Muscle of back (tissue), 11 donors: ENCODE measurements around the gene PYGB. TPM values are rescaled to one million over a fixed set of nuclear protein-coding genes. Genes with fewer than 3 reads are reported as not detected.

ENCODE experiments used
- DNase-seq, 3 donors: peaks; one replicate each; pipeline versions ENCODE4 v3.0.0 to v3.0.0-alpha.2; 2013
- polyA plus RNA-seq, 10 donors: library from polyadenylated mRNA; unstranded; fragments of 120-200 nt; gene quantifications; one replicate each; pipeline ENCODE4 v1.2.1, GENCODE V29; 2013; ENCODE audit not compliant: insufficient read length in 10 of 10

PYGB gene
- polyA plus RNA-seq, 10 donors = 20.2 to 27.8 (median 23.7) TPM

DNA sequence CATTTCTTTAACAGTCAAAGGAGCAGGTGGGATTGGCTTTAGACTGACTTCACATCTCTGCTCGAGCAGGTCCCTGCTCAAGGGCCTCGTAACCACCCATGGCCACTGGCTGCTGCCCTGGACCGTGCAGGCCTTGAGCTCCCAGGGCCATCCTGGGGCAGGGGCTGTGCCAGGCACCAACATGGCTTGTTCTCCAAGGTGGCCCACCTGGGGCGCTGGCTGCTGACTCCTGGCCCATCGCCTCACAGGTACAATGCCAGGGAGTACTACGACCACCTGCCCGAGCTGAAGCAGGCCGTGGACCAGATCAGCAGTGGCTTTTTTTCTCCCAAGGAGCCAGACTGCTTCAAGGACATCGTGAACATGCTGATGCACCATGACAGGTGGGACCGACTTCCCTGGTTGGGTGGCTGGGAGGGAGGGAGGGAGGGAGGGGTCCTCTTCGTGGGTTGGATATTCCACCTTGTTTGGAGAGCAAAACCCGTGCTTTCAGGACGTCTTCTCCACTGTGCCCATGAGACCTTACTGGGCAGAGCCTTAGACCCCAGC is 46.1 kb downstream of the PYGB start:
- no peak for DNase-seq

DNA sequence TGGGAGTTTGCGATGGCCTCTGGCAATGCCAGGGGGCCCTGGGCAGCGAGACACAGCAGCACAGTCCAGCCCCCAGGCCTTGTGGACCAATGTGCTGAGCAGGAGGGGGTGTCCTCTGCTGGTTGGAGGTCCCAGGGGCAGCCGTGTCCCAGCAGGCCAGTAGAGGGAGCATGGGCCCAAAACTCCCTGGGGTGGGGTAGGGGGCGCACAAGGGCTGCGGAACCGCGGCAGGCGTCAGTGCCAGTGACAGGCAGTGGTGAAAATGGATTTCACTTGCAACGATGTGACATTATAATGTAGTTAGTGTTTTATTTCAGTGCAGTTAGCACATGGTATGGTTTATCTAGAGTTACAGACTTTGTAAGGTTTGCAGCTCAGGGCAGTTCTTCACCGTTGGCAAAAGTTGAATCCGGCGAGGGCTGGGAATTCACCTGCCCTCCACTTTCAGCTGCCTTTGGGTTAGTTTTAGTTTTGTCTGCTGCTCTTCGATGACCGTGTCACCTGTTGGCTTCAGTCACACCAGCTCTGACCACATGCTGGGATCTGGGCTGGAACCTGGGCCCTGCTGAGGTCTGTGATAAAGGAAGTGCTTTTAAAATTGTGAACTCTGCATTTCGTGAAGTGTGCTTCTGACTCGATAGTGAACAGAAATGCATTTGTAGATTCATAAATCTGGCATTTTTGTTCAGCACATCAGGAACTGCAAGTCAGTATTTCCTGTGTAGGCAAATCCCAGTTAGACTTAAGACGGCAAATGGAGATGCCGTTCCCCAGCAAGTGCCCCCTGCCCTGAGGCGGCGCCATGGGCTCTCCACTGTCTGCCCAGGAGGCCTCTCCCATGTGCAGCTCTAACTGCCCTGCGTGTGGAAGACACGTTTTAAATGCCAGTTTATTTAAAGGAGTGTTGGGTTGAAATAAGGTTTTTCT is 46.8 kb downstream of the PYGB start:
- DNase-seq = peak in 2 of 3 donors; percentile 28 to 37

DNA sequence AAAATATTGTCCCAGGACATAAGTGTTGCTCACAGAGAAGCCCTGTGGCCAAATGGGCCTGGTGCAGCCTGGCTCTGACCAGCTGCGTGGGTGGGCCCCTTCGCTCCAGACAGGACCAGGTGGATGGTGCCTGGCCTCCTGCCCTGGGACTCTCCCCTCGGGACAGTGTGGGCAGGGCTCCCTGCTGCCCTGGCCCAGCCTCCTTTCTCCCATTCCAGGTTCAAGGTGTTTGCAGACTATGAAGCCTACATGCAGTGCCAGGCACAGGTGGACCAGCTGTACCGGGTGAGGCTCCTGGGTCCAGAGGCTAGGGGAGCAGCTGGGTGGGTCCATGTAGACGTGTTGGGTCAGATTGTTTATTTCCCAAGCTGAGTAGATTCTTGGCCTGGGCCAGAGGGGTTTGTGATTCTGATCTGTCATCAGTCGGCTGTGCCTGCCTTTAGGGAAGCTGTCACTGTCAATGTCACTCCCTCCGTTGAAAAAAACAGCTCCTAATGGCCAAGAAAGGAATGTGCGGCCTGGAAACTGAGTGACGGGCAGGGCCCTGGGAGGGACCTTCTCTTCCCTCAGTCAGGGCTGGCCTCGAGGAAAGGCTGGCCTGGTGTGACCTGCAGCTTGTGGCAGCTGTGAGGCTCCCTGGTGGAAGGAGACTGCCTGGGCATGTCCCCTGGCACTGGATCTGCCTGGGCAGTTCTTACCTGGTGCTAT is 47.7 kb downstream of the PYGB start:
- no peak for DNase-seq

DNA sequence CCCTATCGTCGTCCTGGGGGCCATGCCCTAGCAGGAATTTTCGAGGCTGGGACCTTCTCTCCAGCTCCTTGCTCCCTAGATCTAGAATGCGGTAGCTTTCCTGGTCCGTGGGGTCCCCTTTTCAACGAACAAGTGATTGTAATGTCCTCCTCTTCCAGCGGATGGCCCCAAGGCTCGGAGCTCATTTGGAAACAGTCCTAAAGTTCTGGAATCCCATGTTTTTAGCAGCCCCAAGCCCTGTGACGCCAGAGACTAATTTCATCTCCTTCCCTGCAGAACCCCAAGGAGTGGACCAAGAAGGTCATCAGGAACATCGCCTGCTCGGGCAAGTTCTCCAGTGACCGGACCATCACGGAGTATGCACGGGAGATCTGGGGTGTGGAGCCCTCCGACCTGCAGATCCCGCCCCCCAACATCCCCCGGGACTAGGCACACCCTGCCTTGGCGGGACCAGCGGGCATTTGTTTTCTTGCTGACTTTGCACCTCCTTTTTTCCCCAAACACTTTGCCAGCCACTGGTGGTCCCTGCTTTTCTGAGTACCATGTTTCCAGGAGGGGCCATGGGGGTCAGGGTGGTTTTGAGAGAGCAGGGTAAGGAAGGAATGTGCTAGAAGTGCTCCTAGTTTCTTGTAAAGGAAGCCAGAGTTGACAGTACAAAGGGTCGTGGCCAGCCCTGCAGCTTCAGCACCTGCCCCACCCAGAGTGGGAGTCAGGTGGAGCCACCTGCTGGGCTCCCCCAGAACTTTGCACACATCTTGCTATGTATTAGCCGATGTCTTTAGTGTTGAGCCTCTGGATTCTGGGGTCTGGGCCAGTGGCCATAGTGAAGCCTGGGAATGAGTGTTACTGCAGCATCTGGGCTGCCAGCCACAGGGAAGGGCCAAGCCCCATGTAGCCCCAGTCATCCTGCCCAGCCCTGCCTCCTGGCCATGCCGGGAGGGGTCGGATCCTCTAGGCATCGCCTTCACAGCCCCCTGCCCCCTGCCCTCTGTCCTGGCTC is 48.5 kb downstream of the PYGB start:
- no peak for DNase-seq

DNA sequence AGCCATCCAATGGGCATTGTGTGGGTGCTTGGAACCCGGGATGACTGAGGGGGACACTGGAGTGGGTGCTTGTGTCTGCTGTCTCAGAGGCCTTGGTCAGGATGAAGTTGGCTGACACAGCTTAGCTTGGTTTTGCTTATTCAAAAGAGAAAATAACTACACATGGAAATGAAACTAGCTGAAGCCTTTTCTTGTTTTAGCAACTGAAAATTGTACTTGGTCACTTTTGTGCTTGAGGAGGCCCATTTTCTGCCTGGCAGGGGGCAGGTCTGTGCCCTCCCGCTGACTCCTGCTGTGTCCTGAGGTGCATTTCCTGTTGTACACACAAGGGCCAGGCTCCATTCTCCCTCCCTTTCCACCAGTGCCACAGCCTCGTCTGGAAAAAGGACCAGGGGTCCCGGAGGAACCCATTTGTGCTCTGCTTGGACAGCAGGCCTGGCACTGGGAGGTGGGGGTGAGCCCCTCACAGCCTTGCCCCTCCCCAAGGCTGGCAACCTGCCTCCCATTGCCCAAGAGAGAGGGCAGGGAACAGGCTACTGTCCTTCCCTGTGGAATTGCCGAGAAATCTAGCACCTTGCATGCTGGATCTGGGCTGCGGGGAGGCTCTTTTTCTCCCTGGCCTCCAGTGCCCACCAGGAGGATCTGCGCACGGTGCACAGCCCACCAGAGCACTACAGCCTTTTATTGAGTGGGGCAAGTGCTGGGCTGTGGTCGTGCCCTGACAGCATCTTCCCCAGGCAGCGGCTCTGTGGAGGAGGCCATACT is 49.4 kb downstream of the PYGB start:
- DNase-seq = no peak

DNA sequence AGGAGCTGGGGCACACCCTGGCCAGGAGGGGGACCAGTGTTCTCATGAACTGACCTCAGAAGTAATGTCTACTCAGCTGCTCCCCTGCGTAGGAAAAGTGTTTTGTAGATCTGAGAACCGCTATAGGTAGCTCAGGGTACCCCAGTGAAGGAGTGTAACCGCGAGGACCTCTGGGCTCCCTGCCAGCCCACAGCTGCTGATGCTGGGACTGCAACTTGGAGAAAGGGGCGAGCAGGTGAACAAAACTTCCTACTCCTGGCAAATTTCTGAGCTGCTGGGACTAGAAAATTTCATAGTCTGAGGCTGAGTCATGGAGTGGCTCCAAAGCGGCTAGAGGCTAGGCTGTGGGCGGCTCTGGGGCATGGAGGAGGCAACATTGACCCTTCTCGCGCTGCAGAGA is 51.9 kb downstream of the PYGB start:
- no peak for DNase-seq

DNA sequence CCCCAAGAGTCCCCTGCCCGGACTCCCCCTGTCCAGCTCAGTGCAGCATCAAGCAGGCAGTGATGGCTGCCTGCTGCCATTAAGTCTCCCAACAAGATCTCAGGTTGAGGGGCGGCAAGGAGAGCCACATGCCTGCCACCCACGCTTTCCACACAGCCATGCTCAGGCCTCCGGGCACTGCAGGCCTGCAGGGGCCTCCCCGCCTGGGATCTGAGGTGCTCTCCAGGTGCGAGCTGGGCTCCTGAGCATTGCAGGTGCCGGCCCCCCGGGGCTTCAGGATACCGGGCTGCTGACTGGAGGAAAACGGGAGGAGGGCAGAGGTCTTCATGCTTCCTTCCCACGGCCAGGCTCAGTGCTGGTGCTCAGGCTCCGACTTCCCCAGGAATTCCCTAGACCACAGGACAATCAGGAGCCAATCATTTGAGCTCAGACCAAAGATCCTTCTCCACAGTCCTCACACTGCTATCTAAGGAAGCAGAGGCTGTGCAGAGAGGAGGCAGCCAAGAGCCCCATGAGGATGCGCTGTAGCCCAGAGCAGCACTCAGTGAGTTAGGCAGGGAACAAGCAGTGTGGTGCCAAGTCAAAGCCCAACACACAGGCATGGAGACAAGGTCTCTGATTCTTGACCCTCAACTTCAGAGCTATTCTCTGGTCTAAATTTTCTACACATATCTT is 52.7 kb downstream of the PYGB start:
- DNase-seq = no peak

DNA sequence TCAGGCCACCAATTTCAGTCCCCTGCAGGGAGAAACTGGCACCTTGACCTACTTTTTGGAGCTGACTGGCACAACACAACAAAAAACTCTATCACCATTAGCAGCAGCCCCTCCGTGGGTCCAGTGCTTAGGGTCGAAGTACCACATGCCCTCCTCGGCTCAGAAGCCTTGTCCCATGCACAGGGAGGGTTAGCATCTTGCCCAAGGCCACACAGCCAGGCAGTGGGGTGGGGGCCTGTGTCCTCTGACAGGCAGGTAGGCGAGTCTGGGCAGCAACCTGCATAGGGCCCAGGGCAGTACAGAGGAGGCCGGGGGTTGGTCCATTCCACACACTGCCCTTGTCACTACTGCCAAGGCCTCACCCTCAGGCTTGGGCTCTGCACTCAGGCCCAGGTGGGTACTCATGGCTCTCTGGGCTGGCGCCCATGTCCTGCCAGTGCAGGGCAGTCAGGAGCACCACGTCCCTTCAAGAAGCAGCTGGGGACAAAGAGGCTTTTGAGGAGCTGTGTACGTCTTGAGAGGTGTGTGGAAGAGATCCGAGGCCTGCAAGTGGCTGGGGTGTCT is 53.6 kb downstream of the PYGB start:
- no peak for DNase-seq

DNA sequence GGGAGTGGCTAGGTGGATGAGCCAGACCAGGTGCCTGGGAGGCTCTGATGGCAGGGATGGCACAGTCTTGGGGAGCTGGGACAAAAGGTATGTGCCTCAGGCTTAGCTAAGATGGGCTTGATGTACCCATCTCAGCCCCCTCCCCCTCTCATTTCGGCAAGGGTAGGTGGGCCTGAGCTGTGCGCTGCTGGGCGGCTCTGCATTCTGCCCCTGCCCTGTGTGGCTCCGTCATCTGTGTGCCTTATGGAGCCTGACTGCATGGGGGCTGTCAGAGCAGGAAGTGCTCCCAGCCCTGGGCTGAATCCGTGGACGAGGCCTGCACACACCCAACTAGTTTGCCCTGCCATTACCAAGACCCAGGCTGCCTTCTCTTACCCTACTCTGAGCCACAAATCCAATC is 54.7 kb downstream of the PYGB start:
- no peak for DNase-seq

DNA sequence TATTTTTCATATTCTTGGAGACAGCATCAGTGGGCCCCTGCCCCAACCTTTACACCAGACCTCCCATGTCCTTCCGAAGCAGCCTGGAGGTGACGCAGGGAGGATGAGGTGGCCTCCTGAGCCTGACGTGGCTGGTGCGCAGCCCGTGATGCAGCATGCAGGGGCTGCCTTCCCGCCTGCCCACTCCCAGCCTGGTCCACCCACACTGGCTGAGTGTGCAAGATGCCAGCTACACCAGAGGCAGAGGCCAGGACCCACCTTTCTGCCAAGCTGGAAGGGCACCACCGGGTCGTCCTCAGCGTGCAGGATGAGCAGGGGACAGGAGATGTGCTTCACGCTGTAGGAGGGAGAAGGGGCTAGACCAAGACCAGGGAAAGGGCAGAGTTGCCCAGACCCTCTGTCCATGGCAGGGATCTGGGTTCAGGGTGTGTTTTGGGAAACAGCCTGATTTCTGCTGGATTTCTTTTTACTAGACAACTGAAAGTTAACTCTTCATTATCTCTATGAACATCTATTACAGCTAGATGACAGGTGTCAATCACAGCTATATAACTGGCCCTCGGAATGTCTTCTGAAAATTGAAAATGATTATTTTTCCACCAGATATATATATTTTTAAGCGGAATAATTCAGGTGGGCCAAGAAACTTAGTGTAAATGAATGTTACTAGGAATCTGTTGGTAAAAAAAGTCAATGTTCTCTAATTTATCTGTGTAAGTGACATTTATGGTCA is 55.6 kb downstream of the PYGB start:
- DNase-seq = no peak

DNA sequence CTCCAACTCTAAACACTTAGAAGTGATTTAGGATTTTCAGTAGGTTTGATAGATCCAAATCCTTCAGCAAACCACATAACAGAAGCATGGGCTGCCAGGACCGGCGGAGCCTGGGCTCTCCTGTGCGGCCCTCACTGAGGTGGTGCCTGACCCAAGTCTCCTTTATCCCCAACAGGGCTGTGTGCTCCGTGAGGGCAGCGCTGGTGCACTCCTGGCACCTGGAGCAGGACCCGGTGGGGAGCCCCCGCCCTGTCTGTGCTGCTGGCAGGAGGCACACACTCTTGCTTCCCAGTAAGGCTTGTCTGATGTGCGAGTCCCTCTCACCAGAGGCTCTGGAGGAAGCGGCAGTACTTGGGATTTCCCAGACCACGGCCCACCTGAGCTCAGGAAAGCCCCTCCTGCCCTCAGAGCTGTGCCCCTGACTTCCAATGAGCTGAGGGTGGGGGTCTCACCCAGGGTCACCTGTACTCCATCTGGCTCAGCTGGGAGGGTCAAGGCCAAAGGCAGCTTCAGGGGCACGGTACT is 56.2 kb downstream of the PYGB start:
- DNase-seq = no peak

DNA sequence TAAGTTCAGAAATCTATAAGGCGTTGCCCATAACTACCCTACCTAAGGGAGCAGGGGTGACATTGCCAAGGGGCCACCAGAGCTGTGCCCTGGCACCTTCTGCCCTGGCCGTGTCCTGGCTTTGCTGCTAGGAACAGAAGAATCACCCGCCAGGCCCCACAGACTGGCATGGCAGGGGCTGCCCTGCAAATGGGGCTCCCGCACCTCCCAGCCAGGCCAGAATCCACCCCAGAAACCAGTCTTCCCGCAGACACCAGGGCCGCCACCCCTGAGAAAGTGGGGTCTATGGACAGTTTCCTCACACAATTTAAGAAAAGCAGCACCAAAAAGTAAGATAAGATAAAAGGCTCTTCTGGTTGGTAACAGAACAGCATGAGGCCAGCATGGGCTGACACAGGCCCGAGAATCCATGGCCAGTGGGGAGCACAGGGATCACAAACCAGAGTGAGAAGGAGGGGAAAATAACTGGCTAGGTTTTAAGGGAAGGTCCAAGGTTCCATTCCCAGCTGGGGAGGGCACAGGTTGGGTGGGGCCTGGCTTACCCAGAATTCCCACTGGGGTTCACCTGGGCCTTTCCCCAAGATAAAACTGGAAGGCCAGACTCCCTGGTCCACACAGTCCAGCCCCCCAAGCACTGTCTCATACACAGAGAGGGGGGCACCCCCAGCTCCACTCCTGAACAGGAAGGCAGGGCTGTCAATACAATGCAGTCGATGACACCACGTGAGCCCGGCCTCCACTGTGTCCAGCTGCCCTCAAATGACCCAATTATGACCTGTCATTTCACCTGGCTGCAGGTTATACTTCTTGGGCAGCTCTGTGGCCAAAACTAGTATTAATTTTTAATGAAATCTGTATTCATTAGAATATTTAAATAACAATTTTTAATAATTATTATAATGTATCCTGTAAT is 59.4 kb downstream of the PYGB start:
- no peak for DNase-seq

DNA sequence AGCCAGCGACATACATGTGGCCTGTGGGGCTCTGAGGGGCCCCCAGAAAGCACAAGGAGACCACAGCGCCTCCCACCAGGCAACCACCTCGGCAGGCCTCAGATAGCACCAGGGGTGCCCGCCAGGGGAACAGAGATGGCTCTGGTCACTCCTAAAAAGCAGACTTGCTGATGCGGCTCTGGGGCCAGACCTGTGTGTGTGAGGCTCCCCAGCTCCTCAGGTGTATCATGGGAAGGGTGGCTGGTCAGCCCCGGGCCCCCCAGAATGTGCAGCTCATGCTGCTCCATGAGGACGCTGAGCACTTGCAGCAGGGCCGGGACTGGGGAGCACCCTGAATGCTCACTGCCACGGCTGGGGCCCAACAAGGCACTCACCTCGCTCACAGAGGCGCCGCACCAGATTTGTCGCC is 60.2 kb downstream of the PYGB start:
- no peak for DNase-seq

DNA sequence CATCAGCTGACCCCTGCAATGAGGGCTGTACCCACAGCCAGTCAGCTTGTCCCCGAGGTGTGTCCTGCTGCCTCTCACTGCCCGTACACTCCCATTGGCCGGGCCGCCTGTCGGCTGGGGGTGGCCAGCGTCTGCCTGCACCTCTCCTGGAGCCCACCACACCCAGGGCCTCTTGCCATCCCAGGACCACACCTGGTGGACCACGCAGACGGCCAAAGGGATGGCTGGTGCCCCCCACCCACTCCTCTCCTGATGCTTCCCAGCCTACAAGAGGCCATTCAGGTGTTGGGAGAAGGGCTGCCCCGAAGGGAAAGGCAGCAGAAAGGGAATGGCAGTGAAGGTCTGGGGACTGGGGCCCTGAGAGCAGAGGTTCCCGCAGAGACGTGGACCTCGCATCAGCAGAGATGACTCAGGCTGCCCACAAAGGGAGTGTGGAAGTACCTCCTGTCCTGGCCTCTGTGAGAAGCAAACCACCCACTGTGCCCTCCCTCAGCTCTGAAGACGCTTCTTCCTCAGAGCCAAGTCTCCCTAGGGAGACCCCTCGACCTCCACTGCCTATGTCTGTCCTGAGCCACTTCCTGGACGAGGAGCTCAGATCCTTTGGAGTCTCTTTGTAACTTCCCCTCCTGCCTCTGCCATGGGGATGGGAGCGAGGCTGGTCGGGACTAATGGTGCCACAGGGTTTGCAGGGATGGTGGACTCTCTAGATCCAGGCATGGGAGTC is 60.9 kb downstream of the PYGB start:
- DNase-seq = no peak

DNA sequence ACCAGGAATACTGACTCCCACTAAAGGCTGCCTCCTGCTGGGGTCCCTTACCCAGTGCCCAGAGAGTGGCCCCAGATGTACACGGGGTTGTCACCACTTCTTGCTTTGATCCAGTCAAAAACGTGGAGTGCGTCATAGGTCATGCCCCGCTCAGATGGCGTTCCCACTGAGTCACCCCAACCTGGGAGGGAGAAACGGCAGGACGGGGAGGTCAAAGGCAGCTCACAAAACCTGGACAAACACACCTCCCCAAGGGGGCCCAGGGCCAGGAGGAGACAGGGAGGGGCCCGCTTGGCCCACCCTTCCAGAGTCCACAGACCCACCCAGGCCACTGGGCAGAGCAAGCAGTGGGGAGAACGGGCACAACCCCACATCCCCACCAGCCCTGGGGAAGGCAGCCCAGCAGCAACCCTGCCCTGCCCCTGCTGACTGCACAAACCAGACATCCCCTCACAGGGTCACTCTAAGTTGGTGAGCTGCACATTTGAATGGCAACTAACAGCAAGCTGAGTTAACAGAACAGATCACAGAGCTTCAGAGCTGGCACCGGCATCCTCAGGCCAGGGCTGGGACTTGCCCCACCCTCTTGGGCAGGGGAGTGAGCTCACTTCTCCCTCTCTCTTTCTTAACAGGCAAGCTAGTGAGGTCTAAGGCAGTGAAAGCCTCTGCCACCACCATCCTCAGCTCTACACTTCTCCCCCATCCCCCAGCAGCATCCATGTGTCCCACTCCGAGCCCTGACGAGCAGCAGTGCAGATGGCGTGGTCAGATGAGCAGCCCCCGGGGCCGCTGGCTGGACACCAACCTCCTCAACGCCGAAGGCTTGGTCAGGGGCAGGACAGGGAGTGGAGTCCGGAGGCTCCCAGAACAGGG is 61.7 kb downstream of the PYGB start:
- DNase-seq = no peak
